EL (cell line): ENCODE measurements around the gene ACAT2.
A peak's percentile ranks its signal among the peaks of the same experiment; 100 is the strongest.
"Not testable (repeated sequence)": the region's sequence is repeated elsewhere in the genome, so short reads cannot be mapped to it uniquely, and the experiment has no call there.

Experiments used
- DNase-seq: peaks from one replicate; pipeline ENCODE4 v3.0.0-alpha.2; 2016

ACAT2 gene

DNA sequence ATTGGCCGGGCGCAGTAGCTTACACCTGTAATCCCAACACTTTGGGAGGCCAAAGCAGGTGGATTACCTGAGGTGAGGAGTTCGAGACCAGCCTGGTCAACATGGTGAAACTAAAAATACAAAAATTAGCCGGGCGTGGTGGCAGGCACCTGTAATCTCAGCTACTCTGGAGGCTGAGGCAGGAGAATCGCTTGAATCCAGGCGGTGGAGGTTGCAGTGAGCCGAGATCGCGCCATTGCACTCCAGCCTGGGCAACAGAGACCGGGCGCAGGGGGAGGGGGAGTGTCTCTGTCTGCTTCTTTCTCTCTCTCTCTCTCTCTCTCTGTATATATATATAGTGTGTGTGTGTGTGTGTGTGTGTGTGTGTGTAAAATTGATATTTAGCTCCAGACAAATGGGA, 29.3 kb upstream of the ACAT2 start:
- DNase-seq, result not testable (repeated sequence)

DNA sequence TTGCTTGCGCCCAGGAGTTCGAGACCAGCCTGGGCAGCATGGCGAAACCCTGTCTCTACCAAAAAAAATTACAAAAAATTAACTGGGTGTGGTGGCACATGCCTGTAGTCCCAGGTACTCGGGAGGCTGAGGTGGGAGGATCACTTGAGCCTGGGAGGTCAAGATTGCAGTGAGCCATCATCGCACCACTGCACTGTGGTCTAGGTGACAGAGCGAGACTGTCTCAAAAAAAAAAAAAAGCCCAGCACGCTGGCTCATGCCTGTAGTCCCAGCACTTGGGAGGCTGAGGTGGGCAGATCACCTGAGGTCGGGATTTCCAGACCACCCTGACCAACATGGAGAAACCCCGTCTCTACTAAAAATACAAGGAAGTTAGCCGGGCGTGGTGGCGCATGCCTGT, 28.4 kb upstream of the ACAT2 start:
- DNase-seq, result not testable (repeated sequence)

DNA sequence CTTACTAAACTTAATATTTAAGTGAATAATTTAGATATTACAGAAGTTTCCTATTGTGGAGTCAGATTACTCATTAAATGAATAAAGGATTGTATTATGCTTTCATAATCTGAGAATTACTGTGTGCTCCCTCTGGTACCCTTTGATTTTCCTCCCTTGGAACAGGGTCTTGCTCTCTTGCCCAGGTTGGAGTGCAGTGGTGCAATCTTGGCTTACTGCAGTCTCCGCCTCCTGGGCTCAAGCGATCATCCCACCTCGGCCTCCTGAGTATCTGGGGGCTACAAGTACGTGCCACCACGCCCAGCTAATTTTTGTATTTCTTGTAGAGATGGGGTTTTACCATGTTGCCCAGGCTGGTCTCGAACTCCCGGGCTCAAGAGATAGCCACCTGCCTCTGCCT, 24.9 kb upstream of the ACAT2 start:
- DNase-seq, result no peak

DNA sequence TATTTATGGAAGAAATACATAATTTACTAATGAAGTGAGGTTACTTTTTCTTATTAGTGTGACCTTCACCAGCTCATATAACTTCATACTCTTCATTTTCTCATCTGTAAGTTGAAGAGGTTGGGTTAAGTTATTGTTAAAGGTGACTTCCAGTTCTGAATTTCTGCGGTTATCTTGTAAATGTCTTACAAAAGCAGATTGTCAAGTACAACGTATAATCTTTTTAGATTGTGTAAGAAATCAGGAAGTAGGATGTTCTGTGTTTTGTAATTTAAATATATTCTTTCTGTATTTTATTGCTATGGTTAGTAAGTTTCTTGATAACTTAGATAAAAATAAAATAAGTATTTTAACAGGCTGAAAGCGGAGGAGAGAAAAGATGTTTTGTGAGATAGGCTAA, 22.5 kb upstream of the ACAT2 start:
- no peak for DNase-seq

DNA sequence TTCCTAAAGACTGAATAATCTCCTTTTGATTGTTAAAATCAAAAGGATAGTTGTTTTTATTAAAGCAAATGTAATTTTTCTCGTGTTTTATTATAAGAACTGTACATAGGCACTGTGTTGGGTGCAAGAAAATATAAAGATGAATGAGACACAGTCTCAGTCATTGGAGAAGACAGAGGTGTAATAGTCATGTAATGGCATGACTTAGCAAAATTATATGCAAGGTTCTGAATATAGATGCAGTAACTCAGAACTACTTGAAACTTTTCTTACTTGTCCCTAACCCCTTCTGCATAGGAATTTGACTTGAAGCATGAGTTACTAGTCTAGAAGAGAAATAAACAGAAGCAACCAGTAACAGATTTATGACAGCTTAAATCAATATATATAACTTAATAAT, 19.7 kb upstream of the ACAT2 start:
- DNase-seq, result no peak

DNA sequence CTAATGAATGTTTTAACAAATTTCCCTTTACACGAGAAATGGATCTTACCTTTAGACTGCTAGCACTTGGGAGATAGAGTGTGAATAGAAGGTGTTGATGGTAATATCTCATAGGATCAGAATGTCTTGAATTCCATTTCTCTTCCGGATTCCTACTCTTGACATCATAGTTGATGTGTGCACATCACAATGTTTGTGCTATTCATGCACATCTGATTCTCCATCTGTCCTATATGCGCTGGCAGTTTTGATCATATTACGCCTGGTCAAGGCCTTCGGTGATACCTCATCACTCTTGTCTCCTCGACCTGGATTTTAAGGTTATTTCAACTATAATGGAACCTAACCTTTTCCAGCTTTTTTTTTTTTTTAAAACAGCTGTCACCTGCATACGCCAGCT, 16.8 kb upstream of the ACAT2 start:
- no peak for DNase-seq

DNA sequence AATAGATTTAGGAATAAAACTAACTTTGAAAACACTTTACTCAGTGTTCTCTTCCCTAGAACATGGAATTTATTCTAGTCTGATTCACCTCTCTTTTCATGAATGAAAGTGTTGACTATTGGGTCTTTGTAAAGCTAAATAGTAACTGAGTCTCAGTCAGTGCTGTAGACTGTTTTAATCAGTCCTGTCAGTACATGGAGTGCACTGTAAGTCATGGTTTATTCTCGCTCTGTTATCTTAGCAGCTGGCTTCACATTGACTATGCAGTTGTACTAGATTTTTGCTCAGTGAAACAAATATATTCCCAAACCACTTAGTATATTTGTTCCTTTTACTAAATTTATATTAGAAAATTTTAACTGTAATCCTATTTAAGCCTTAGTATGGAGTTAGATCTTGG, 15.1 kb upstream of the ACAT2 start:
- DNase-seq, result no peak

DNA sequence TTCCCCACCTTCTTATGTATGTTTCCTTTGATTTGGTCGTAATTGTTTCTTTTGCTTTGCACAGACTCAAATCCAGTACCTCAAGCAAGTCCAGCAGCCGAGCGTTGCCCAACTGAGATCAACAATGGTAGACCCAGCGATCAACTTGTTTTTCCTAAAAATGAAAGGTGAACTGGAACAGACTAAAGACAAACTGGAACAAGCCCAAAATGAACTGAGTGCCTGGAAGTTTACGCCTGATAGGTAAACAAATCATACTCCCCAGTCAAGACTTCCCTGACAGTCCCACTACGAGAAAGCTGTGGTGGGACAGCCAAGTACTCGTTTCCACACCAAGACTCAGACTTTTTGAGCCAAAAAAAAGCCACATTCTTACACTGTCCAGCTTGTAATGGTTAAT, 13.7 kb upstream of the ACAT2 start:
- DNase-seq, result not testable (repeated sequence)

DNA sequence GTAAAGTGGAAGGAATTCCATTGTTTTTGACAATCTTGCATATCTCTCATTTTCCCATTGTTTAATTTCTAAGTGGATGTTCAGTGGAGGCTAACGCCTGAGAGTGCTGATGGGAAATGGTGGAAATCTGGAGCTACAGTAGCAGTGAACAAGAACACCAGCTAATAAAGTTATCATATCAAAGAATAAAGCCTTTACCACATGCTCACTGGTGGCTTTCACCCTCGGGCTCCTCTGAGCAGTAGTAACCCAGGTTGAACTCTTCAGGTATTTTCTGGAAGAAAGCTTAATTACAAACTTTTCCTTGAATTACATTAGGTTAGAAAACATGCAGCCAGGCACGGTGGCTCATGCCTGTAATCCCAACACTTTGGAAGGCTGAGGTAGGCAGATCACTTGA, 10.4 kb upstream of the ACAT2 start:
- DNase-seq, result no peak

DNA sequence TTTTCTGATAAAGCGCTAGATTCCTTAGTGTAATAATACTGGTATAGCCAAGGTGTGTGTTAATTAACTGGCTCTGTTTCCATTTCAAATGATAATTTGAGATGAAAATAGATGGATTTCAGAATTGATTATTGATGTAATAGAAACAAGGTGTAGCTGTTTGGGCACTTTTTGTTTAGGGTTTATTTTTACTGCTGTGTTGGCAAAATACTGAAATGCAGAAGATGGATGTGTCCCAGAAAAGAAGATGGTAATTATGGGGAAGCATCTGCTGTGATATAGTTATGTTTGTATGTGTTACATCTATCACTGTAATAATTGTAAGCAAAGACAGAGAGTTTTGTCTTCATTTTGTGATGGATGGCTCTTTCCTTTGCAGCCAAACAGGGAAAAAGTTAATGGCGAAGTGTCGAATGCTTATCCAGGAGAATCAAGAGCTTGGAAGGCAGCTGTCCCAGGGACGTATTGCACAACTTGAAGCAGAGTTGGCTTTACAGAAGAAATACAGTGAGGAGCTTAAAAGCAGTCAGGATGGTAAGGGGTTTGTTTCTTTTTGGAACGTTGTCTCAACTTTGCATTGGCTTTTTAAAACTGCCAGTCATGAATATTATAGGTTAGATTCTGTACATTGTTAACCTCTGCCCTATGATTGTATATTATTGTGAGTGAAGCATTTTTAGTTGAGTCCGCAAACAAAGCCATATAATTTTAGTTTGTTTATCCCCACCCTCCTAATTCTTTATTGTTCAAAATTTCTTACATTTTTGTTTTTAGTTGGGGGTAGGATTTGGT, 8.6 kb upstream of the ACAT2 start:
- DNase-seq, result no peak

DNA sequence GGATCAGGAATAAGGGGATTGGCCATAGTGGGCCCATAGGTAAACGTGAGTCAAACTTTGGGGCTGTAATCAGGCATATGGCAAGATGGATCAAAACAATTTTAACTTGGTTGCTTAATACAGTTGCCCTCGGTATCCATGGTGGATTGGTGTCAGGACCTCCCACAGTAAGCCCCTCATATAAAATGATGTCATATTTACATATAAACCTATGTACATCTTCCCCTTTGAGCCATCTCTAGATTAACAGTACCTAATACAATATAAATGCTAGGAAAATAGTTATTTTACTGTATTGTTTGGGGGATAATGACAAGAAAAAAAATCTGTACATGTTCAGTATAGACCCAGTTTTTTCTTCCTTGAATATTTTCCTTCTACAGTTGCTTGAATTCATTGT, 7.4 kb upstream of the ACAT2 start:
- no peak for DNase-seq

DNA sequence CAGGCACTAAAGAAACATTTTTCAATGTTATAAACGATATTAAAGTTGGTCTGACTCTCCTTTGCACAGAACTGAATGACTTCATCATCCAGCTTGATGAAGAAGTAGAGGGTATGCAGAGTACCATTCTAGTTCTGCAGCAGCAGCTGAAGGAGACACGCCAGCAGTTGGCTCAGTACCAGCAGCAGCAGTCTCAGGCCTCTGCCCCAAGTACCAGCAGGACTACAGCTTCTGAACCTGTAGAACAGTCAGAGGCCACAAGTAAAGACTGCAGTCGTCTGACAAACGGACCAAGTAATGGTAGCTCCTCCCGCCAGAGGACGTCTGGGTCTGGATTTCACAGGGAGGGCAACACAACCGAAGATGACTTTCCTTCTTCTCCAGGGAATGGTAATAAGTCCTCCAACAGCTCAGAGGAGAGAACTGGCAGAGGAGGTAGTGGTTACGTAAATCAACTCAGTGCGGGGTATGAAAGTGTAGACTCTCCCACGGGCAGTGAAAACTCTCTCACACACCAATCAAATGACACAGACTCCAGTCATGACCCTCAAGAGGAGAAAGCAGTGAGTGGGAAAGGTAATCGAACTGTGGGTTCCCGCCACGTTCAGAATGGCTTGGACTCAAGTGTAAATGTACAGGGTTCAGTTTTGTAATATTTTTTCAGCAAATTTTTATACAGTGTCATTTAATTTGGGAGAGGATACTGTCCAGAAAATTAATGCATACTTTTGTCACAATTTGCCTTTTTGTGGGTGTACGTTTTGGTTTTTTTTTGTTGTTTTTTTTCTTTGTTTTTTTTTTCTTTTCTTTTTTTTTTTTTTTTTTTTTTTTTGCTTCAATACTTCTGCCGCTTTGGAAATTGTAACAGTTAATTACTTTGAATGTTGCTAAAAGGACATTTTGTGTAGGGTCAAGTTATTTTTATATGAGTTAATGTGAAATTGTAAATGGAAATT, 6.6 kb upstream of the ACAT2 start:
- no peak for DNase-seq

DNA sequence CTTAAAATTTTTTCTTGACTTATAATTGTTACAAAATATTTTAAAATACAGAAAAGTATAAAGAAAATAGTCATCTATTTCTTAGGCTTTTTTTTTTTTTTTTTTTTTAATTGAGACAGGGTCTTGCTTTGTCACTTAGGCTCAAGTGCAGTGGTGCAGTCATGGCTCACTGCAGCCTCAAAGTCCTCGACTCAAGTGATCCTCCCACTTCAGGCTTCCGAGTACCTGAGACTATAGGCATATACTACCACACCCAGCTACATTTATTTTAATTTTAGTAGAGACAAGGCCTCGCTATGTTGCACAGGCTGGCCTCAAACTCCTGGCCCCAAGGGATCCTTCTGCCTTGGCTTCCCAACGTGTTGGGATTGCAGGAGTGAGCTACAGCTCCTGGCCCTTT, 5.3 kb upstream of the ACAT2 start:
- no peak for DNase-seq

DNA sequence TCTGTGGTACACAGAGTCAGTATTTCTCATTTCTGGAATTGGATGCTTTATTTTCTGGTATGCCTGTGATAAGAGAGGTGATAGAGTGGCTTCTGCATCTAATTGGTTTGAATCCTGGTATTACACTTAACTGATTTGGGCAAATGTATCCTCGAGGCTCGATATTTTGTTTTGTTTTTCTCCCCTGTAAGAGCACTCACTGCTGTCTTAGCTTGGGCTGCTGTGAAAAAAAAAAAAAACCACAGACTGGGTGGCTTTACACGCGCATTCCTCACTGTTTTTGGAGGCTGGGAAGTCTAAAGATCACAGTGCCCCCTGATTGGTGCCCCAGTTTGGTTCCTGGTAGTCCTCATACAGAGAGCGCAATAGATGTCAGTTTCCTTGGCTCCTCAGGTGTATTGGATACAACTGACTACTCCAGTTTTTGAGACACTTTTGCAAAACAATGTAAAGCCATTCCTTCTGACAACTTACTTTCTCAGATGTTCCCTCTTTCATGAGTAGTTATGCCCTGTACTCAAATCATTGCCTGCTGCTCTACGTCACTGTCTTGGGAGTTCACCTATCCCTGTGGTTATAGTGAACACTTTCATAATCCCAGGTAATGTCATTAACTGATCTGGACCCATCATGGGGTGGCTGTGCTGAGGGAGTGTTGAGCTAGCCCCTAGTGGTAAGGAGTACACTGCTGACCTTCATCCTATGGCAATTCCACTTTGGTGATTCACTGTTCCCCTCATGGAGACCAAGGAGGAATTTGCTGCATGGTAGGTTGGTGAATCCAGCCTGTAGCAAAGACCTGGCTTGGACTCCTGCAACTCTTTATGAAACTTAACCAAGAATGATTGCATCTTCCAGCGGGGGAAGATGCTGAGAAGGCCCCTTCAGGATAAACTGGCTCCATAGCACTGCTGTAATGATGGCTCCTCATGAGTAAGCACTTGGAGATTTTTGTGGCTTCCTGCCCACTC, 3.5 kb upstream of the ACAT2 start:
- peak; percentile 87 for DNase-seq

DNA sequence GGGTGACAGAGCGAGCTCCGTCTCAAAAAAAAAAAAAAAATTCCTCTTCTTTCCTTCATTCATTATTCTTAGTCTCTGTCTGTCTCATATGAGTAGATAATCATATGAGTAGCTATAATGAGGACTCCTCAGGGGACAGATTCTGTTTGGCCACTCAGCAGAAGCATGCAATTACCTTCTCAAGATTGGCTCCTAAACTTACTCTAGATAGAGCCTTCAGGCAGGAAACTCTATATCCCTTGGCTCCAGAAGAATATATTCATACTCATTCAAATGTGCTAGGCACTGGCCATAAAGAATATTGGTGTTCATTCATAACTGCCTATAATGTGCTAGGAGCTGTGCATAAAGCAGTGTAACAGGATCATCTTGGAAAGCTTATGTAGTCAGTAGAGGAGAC, 2.2 kb upstream of the ACAT2 start:
- no peak for DNase-seq

DNA sequence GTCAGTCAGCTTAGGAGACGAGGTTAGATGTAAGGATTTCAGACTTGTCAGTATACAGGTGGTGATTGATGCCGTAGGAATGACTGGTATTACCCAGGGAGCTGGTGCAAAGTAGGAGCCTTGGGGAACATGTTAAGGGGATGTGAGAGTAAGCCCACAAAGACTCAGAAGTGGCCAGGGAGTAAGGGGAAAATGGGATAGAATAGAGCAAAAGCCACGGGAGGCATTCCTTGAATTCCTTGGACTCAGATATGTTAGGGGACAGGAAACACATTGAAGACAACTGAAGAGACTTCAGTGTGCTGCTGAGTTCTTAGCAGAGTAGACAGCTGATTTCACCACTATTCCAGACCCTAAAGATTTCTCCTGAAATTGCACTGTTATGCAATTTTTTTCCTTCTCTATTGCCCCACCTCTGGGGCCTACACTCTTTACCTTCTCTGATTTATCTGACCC, 1.2 kb upstream of the ACAT2 start:
- peak; percentile 95 for DNase-seq

DNA sequence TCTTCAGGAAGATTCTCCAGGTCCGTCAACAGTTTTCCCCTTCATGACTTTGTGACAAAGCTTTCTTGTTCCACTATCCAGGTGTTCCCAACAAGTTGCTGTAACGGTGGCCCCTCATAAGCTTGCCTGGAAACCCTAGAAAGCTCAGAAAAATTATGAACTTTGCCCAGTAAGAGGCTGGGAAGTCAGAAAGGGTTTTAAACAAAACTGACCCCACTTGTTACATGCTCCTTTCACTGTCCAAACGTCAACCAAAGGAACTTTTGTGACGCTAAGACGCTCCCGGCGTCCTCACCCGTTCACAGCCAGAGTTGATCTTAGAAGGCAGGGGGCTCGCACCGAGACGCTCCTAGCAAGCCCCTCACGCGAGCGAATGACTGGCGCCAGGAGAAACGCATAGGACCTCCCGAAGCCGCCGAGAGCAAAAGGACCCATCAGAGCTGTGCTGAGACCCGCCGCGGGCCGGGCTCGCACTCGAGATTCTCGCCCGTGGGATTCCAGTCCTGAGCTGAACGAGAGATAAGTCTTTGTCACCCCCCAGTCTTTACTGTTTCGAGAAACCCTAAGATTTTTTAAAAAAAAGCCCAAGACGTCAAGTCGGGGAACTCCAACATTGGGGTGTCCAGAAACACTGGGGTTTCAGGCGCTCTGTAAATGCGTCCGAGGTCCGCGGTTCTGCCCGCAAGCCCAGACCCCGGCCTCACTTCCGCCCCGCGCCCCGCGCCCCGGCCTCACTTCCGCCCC, 544 bp upstream of the ACAT2 start:
- DNase-seq, result peak; percentile 14

DNA sequence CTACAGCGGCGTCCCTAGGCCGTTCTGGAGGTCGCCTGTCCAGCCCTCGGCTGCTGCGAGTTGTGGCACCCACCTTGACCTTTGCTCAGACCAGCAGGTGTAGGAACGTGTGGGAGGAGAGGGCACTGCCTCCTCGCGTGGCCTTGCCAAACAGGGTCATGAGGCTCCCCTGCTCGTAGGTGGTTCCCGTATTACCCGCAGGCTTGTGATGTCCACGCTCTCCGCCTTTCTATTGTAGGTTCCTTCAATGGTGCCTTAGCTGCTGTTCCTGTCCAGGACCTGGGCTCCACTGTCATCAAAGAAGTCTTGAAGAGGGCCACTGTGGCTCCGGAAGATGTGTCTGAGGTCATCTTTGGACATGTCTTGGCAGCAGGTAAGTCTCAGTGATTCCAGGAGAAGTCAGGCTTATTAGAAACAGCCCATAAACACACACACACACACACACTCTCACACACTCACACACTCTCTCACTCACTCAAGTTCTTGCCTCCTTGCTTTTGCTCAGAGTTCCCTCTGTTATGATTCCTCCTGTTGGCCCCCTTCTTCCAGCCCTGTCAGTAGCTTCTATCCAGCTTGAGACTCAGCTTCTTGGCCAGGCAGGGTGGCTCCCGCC, 942 bp downstream of the ACAT2 start:
- DNase-seq, result no peak

DNA sequence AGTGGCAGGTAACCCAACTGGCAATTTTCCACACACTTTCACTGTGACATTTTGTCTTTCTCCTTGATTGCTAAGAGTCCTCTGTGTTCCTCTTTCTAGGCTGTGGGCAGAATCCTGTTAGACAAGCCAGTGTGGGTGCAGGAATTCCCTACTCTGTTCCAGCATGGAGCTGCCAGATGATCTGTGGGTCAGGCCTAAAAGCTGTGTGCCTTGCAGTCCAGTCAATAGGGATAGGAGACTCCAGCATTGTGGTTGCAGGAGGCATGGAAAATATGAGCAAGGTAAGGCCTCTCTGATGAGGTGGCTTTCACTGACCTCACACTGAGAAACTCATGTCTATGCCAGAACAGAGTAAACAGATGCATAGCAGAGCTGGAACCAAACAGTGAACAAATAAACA, 5.1 kb downstream of the ACAT2 start:
- no peak for DNase-seq

DNA sequence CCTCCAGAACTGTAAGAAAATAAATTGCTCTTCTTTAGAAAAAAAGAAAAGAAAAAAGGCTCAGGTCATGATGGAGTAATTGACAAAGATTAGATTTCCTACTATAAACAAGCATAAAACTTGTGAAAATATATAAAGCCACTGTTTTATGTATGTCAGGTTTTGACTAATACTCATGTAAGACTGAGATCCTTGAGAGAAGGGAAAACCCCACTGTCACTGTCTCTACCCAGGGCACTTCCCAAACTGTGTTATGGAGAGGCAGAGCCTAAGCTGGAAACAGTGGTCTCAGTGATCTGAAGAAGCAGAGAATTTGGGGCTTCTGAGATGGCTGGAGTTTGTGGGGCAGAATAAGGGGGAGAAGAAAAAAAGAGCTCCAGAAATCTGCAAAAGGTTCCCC, 7.6 kb downstream of the ACAT2 start:
- DNase-seq, result no peak

DNA sequence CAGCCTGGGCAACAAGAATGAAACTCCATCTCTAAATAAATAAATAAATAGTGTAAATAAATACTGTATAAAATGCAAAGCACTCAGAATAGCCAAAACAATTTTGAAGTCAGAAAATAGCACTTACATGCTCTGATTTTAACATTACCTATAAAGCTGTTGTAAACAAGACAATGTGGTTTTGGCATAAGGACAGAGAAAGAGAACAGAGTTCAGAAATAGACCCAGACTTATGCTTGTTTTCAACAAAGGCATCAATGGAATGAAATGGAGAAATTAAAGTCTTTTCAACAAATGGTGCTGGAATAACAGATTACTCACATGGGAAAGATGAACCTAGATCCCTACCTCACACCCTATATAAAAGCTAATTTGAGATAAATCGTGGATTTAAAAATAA, 10.4 kb downstream of the ACAT2 start:
- no peak for DNase-seq
